Measurements from ENCODE around the gene MCTS1. TPM values are rescaled to one million over a fixed set of nuclear protein-coding genes. Genes with fewer than 3 reads are reported as not detected.

MCTS1 gene
- total RNA-seq, 1 experiment from 2014 or later: 27.7 TPM

DNA sequence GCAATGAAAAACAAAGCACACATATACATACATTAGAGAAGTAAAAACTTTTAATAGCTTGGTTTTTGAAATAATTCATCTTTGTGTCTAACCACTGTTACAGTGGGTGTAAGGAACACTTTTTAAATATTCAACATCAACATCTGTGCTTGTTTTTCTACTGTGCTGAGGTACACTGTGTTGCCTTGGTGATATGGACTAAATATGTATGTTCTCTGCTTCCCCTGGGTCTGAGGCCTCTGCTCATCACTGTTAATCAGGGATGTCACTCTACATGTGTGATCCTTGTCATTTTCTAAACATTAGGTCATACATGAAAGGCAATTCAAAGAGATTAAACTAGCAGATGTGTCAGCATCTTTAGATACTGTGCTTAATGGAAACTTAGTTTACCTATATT lies 10.9 kb downstream of the MCTS1 start:
- Histone ChIP-seq H4K91ac (ENCODE audit: insufficient read length, low read depth, low read length) (no peak overlapping the region), H3K4me1 (ENCODE audit: insufficient read depth, low read length) (no peaks in the 10 kb centered on the region), H4K8ac (replicated peaks; ENCODE audit: insufficient read length, low read depth, low read length) (no peak overlapping the region), H2AFZ (ENCODE audit: low read length) (no peak overlapping the region), H3K27me3 (ENCODE audit: insufficient read depth, low read length) (no peaks in the 10 kb centered on the region), H4K20me1 (ENCODE audit: control insufficient read depth, insufficient read depth, insufficient read length) (no peaks in the 10 kb centered on the region), H3K4ac (ENCODE audit: low read depth, low read length) (no peak overlapping the region), H2BK120ac (ENCODE audit: low read depth, low read length, poor library complexity, severe bottlenecking) (no peak overlapping the region), H3K79me2 (ENCODE audit: insufficient read depth, low read length) (no peaks in the 10 kb centered on the region), H3K27ac (ENCODE audit: insufficient read length, low read depth, low read length) (no peak overlapping the region), H2BK12ac (ENCODE audit: insufficient read length, low read depth, low read length) (no peak overlapping the region), H4K5ac (ENCODE audit: insufficient read length, low read depth, low read length) (no peak overlapping the region), H2BK15ac (ENCODE audit: low read depth, low read length) (no peak overlapping the region), H2BK20ac (ENCODE audit: low read depth, low read length, poor library complexity, severe bottlenecking) (no peak overlapping the region), H2BK5ac (ENCODE audit: insufficient read length, low read length) (no peak overlapping the region), H3K4me2 (ENCODE audit: insufficient read depth, insufficient read length, low read length) (no peak overlapping the region), H3K79me1 (ENCODE audit: insufficient read depth, low read depth, low read length, poor library complexity, severe bottlenecking) (no peaks in the 10 kb centered on the region), H3K23me2 (ENCODE audit: insufficient read length, low read depth, low read length, poor library complexity, severe bottlenecking) (no peaks in the 10 kb centered on the region), H3K56ac (ENCODE audit: insufficient read length, low read depth, low read length) (no peak overlapping the region), H3K18ac (ENCODE audit: insufficient read length, low read depth, low read length) (no peak overlapping the region), H3K9me3 (ENCODE audit: control insufficient read depth, low read depth, low read length) (no peaks in the 10 kb centered on the region), H3K14ac (ENCODE audit: insufficient read depth, low read length) (no peak overlapping the region), H3T11ph (ENCODE audit: low read length) (no peak overlapping the region), H2AK5ac (ENCODE audit: insufficient read length, low read length) (no peak overlapping the region), H3K23ac (ENCODE audit: insufficient read length, low read depth, low read length) (no peak overlapping the region), H3K9ac (ENCODE audit: extremely low read depth, insufficient read length, low read length) (no peak overlapping the region)
- Mint-ChIP-seq H3K36me3 (ENCODE audit: insufficient read depth in 1 of 3, low read depth in 3 of 3) (peaks cover 0 to 35% (median 12%) of the 10 kb centered on the region in 3 experiments; a peak in 4 of 7 replicates), H3K27me3 (ENCODE audit: low read depth) (no peaks in the 10 kb centered on the region), H3K4me3 (no peak overlapping the region), H3K9me3 (peaks cover 46 to 53% of the 10 kb centered on the region in 2 experiments), H3K4me1 (no peaks in the 10 kb centered on the region), H3K27ac (no peak overlapping the region)
- DNase-seq: no peak
- no peak for TF ChIP-seq CTCF (conservative IDR thresholded peaks at IDR 0.05)
